ENCODE data around the gene CYB5R3. TPM values are rescaled to one million over a fixed set of nuclear protein-coding genes. Genes with fewer than 3 reads are reported as not detected.

The CYB5R3 gene
- polyA plus RNA-seq, 3 donors: 49.7 to 76.4 (median 54.0) TPM

GRCh38 chr22:42643634-42644421 lies 5.4 kb downstream of the CYB5R3 start:
- no peak overlapping the region for H3K4me3 ChIP-seq (replicated peaks in 1 of 3; ENCODE audit: low read depth in 2 of 3, low read length in 3 of 3)
- H3K27me3 ChIP-seq (ENCODE audit: control insufficient read depth in 2 of 2, insufficient read depth in 2 of 2, low read length in 2 of 2): no peaks in the 10 kb centered on the region
- peaks cover 84% of the 10 kb centered on the region for H4K20me1 ChIP-seq (ENCODE audit: insufficient read depth, low read length)
- Mint-ChIP-seq H3K9me3 (no peaks in the 10 kb centered on the region), H3K36me3 (peaks cover 8 to 17% of the 10 kb centered on the region in 2 donors), H3K4me3 (no peak overlapping the region), H3K4me1 (peaks cover 61% of the 10 kb centered on the region), H3K27me3 (ENCODE audit: low read depth in 3 of 3) (peaks cover 0 to 4% (median 0%) of the 10 kb centered on the region in 3 donors), H3K27ac (peak overlapping the region in 2 of 7 donors; percentile 53 to 54)
- no peak overlapping the region for H3K9ac ChIP-seq (ENCODE audit: insufficient read depth, low read length, poor library complexity, severe bottlenecking)
- peaks cover 89% of the 10 kb centered on the region for H3K79me2 ChIP-seq (ENCODE audit: insufficient read depth, low read length)
- peak in 1 of 3 donors; percentile 2 for DNase-seq
- intact Hi-C loops (cut with micrococcal nuclease): no loop called here
- H2AFZ ChIP-seq (ENCODE audit: insufficient read depth, low read depth, low read length, poor library complexity, severe bottlenecking): no peak overlapping the region
- peak overlapping the region in 1 of 2 donors; percentile 65 for H3K27ac ChIP-seq (ENCODE audit: low read depth in 1 of 2, low read length in 2 of 2)
- H3K4me2 ChIP-seq (replicated peaks; ENCODE audit: extremely low read depth, low read length, poor library complexity, severe bottlenecking): no peak overlapping the region
- no peak for TF ChIP-seq CTCF (IDR thresholded peaks at IDR 0.05)
- H3K9me3 ChIP-seq (replicated peaks in 1 of 2; ENCODE audit: control insufficient read depth in 1 of 2, insufficient read depth in 1 of 2, low read length in 2 of 2): no peaks in the 10 kb centered on the region
- 95% methylated on average over 8 of the region's 14 CpGs for WGBS (ENCODE audit: insufficient coverage)
- H3K4me1 ChIP-seq (ENCODE audit: control insufficient read depth in 1 of 2, insufficient read depth in 2 of 2, low read length in 2 of 2): peaks cover 39 to 63% of the 10 kb centered on the region in 2 donors
- H3K36me3 ChIP-seq (replicated peaks in 1 of 2; ENCODE audit: control insufficient read depth in 1 of 2, insufficient read depth in 2 of 2, low read length in 2 of 2): no peaks in the 10 kb centered on the region

GRCh38 chr22:42642806-42643633 lies 6.2 kb downstream of the CYB5R3 start:
- peaks cover 53% of the 10 kb centered on the region for H3K4me1 Mint-ChIP-seq
- no peak overlapping the region for H2AFZ ChIP-seq (ENCODE audit: insufficient read depth, low read depth, low read length, poor library complexity, severe bottlenecking)
- no peak for TF ChIP-seq CTCF (IDR thresholded peaks at IDR 0.05)
- peaks cover 0 to 4% (median 0%) of the 10 kb centered on the region in 3 donors for H3K27me3 Mint-ChIP-seq (ENCODE audit: low read depth in 3 of 3)
- 66% methylated on average over 7 of the region's 12 CpGs for WGBS (ENCODE audit: insufficient coverage)
- no peaks in the 10 kb centered on the region for H3K9me3 Mint-ChIP-seq
- H3K79me2 ChIP-seq (ENCODE audit: insufficient read depth, low read length): peaks cover 80% of the 10 kb centered on the region
- H3K9ac ChIP-seq (ENCODE audit: insufficient read depth, low read length, poor library complexity, severe bottlenecking): no peak overlapping the region
- peaks cover 8 to 17% of the 10 kb centered on the region in 2 donors for H3K36me3 Mint-ChIP-seq
- H3K9me3 ChIP-seq (replicated peaks in 1 of 2; ENCODE audit: control insufficient read depth in 1 of 2, insufficient read depth in 1 of 2, low read length in 2 of 2): no peaks in the 10 kb centered on the region
- H3K4me3 ChIP-seq (replicated peaks in 1 of 3; ENCODE audit: low read depth in 2 of 3, low read length in 3 of 3): no peak overlapping the region
- intact Hi-C loops (cut with micrococcal nuclease): no loop called here
- peak overlapping the region; percentile 35 to 78 (median 63) for H3K27ac Mint-ChIP-seq
- H3K4me1 ChIP-seq (ENCODE audit: control insufficient read depth in 1 of 2, insufficient read depth in 2 of 2, low read length in 2 of 2): peaks cover 32 to 55% of the 10 kb centered on the region in 2 donors
- H3K4me3 Mint-ChIP-seq: no peak overlapping the region
- H3K27me3 ChIP-seq (ENCODE audit: control insufficient read depth in 2 of 2, insufficient read depth in 2 of 2, low read length in 2 of 2): no peaks in the 10 kb centered on the region
- peaks cover 75% of the 10 kb centered on the region for H4K20me1 ChIP-seq (ENCODE audit: insufficient read depth, low read length)
- no peak overlapping the region for H3K4me2 ChIP-seq (replicated peaks; ENCODE audit: extremely low read depth, low read length, poor library complexity, severe bottlenecking)
- peak in 2 of 3 donors; percentile 16 to 23 for DNase-seq
- H3K27ac ChIP-seq (ENCODE audit: low read depth in 1 of 2, low read length in 2 of 2): peak overlapping the region; percentile 28 to 65
- no peaks in the 10 kb centered on the region for H3K36me3 ChIP-seq (replicated peaks in 1 of 2; ENCODE audit: control insufficient read depth in 1 of 2, insufficient read depth in 2 of 2, low read length in 2 of 2)
